Renal cortex interstitium (tissue), 3 donors: ENCODE results near the gene ARHGAP25. TPM values are rescaled to one million over a fixed set of nuclear protein-coding genes. Genes with fewer than 3 reads are reported as not detected.

Experiments
- polyA plus RNA-seq, 3 donors: library from polyadenylated mRNA; unstranded; fragments of 120-200 nt; gene quantifications; one replicate each; pipeline ENCODE4 v1.2.1, GENCODE V29; 2013; ENCODE audit not compliant: insufficient read length in 3 of 3

The ARHGAP25 gene
- polyA plus RNA-seq, 3 donors = 5.9 to 8.5 (median 8.3) TPM

Other genes with a start within 250 kb of the ARHGAP25 start
- gene PROKR1, start 91.2 kb upstream of the ARHGAP25 start, polyA plus RNA-seq = under 1 TPM; 0.17 to 0.64 (median 0.37) TPM
- not detected for gene BMP10, start 136.6 kb downstream of the ARHGAP25 start, polyA plus RNA-seq
- gene GKN2, start 218.1 kb downstream of the ARHGAP25 start, polyA plus RNA-seq = not detected
- not detected for gene GKN1, start 239.8 kb downstream of the ARHGAP25 start, polyA plus RNA-seq